C4-2B (cell line): ENCODE measurements around the gene SLC35E2B.
"Not testable (repeated sequence)": the region's sequence is repeated elsewhere in the genome, so short reads cannot be mapped to it uniquely, and the experiment has no call there.

Experiments
- ZFX ChIP-seq: fragments of 450-650 bp; IDR thresholded peaks from 2 replicates; pipeline ENCODE4 v1.6.1; 2017
- TF ChIP-seq, protein P1 (sequence below): fragments of 450-650 bp; conservative IDR thresholded peaks from 2 replicates; pipeline ENCODE4 v1.5.1; 2017; ENCODE audit warnings: mild to moderate bottlenecking

DNA sequence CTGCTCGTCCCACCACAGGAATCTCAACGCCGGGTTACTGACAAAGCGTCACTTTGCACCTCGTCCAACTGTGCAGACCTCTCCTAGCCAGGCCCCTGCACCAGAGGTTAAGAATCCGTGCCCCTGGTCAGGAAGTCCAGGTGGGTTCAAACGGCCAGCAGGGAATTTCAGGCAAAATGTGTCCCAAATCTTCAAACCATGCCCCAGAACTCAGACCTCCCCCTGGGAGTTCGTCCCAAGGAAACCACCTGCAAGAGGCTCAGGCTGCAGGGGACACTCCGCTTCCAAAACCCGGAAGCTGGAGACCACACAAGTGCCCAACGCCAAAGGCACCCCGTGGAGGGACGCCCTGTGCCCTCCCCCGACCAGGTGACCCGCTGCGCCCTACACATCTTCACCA is 1.2 kb downstream of the SLC35E2B start:
- TF ChIP-seq, protein P1, sequence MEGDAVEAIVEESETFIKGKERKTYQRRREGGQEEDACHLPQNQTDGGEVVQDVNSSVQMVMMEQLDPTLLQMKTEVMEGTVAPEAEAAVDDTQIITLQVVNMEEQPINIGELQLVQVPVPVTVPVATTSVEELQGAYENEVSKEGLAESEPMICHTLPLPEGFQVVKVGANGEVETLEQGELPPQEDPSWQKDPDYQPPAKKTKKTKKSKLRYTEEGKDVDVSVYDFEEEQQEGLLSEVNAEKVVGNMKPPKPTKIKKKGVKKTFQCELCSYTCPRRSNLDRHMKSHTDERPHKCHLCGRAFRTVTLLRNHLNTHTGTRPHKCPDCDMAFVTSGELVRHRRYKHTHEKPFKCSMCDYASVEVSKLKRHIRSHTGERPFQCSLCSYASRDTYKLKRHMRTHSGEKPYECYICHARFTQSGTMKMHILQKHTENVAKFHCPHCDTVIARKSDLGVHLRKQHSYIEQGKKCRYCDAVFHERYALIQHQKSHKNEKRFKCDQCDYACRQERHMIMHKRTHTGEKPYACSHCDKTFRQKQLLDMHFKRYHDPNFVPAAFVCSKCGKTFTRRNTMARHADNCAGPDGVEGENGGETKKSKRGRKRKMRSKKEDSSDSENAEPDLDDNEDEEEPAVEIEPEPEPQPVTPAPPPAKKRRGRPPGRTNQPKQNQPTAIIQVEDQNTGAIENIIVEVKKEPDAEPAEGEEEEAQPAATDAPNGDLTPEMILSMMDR: not testable (repeated sequence)
- not testable (repeated sequence) for TF ChIP-seq ZFX
